Left renal cortex interstitium (tissue), 4 donors: ENCODE data around the gene PAK5. TPM values are rescaled to one million over a fixed set of nuclear protein-coding genes. Genes with fewer than 3 reads are reported as not detected.

ENCODE experiments used
- DNase-seq, 4 donors: peaks; one replicate each; pipeline ENCODE4 v3.0.0-alpha.2; 2013; ENCODE audit warnings: low read depth in 4 of 4, low spot score in 2 of 4, missing footprints in 1 of 4
- polyA plus RNA-seq, 4 donors: library from polyadenylated mRNA; unstranded; fragments of 120-200 nt; gene quantifications; one replicate each; pipeline ENCODE4 v1.2.1, GENCODE V29; 2013; ENCODE audit not compliant: insufficient read length in 4 of 4

Gene PAK5
- polyA plus RNA-seq, 4 donors = 0.34 to 0.52 (median 0.37) TPM

DNA sequence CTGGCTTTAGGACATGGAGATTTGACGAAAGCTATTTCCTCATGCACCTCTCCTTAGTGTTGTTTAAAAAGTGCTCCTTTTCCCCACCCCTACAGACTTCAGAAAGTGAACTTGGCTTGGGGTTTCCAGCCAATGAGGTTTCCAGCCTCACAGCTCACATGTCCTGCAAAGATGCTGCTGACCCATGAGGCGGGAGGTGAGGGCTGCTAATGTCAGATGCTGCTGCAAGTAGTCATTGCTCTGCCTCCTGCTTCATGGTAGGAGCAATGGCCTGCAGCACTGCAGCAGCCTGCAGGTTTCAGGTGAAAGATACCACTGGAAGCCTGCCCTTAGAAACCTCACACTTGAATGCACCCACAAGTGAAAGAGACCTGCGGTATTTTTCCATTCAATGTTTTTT, 211.7 kb downstream of the PAK5 start:
- DNase-seq = no peak

DNA sequence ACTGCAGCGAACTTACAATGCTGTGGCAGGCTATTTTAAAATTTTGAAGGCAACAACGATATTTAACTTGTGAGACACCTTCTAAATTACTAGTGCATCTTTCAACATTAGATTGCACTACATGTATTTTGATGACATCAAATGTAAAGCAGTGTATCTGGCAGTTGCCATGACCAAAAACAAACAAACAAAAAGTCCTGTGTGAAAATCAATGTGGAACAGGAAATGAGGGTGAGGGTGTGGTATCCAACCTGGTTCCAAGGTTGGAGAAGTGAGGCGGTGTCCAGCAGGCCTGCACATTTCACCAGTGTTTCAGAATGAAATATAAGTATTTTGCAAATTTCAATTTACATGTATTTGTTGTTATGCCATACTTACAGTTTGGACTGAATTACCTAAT, 212.5 kb downstream of the PAK5 start:
- DNase-seq = no peak

DNA sequence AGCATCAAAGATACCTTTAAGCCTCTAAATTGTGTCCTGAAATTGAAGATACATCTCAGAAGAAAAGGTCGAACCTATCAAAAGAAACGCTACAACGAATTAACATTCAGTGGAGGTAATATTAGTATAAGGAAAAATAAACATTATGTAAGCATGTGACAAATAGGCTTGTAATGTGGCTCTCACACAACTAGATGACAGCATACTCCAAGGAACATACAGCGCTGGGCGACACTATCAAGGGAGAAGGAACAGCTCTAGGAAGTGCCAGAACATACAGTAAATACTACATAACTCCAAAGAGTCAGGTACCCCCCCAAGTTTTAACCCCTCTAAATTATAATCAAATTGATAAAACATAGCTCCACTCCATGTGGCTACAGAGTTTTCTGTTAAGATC, 220.9 kb downstream of the PAK5 start:
- DNase-seq = peak in 1 of 4 donors; percentile 12

DNA sequence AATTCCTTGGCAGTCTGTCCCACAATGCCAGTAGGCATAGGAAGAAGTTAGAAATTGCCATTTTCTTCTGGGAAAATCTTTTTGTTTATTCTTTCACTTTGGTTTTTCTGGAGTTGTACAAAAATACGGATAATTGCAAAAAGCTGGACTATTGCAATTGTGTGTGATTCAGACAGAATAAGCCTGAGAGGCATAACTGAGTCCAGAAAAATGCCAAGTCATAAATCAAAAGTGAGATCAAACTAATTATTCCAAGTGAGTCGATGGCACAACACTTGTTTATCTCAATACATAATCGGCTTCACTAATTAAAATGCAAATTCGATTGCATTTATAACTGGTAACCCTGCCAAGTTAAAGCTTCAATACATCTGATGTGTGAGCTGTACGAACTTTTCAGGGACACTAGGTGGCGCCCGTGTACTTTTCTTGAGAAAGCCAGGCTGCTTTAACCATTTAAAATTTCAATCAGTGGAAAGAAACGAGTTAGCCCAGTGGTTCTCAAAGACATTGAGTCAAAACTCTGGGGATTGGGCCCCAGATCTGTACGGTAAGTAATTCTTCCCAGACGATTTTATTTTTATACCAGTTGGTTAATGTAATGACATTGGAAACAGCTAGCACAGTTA, 221.9 kb downstream of the PAK5 start:
- DNase-seq = peak in 2 of 4 donors; percentile 23 to 26

DNA sequence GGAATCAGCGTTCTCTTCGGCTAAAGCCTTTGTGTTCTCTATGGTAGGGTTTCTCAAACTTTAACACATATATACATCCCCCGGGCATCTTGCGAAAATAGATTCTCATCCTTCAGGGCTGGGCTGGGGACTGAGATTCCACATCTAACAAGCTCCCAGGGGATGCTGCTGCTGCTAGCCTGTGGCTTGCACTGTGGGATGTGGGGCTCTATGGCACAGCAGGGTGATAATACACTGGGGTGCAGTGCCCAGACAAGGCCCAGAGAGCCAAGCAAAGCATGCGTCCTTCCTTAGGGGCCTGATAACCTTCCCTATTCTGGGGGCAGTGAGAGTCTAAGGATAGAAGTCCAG, 222.4 kb downstream of the PAK5 start:
- DNase-seq = no peak

DNA sequence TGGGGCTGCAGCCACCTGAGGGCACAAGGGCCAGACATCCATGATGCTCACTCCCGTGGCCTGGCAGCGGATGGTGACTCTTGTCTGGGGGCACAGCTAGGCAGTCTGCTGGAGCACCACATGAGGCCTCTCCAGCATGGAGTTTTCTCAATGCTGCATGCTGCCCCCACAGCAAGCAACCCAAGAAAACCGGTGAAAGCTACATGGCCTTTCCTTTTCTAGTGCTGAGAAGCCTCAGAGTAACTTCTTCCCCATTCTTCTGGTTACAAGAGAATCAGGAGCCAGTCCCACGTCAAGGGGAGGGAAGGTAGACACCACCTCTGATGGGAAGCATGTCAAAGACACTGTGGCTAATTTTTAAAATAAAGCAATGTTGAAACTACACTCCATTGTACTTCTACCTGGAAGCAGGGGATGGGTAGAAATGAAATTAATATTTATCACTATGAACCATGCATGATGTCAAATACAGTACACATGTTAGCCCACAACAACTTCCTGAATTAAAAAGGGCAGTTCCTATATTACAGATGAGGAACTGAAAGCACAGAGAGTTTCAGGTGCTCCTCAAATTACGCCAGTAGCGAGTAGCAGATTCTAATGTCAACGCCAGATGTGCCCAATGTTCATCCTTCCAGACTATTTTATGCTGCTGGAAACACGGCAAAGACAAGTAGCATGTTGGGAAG, 223.0 kb downstream of the PAK5 start:
- no peak for DNase-seq

DNA sequence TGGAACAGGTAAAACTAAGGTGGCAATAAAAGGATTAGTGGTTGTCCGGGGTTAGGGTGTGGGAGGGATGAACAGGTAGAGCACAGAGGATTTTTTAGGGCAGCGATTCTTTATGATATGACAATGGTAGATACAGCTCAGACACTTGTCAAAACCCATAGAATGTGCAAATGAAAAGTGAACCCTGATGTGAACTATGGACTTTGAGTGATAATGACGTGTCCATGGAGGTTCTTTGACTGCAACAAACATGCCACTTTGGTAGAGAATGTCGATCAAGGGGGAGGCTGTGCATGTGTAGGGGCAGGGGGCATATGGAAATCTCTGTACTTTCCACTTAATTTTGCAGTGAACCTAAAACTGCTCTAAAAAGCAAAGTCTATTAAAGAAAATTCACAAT, 223.8 kb downstream of the PAK5 start:
- no peak for DNase-seq

DNA sequence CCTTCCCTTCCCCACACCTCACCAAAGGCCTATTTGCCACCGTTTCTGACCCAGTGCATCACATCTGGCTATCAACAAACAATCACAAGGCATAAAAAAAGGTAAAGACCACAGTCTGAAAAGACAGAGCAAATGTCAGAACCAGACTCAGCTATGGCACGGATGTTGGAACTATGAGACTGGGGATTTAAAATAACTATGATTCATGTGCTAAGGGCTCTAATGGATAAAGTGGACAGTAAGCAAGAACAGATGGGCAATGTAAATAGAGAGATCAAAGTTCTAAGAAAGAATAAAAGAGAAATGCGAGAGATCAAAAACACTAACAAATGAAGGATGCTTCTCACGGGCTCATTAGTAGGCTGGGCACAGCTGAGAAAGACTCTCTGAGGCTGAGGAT, 225.0 kb downstream of the PAK5 start:
- no peak for DNase-seq

DNA sequence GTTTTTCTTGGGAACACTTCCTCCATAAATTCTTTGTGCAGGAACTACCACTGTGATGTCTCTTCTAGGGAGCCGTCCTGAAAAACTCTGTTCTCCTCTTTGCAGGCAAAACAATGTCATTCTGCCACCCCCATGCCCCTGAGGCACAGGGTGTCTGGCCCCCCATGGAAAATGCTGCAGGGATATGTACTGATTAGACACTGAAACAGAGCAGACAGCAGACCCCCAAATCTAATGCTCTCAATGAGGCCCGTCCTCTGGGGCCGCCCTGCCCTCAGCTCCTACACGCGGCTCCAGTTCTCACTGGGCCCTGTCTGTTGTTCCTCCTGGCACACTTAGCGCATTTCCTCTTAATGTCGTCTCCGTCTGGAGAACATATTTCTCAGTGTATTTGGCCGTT, 227.0 kb downstream of the PAK5 start:
- DNase-seq = no peak

DNA sequence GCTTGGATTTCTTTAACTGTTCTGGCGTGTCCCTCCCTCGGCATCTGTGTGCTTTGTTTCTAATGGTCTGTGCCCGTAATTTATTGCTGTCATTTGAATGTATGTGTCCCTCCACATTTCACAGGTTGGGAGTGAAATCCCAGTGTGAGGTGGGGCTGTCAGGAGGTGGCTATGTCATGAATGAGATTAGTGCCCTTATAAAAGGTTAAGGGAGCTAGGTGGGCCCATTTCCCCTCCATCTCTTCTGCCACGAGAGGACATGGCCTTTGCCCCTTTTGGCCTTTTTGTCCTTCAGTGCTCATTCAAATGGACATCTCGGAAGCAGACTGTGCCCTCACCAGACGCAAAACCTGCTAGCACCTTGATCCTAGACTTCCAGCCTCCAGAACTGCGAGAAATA, 228.2 kb downstream of the PAK5 start:
- DNase-seq = no peak

DNA sequence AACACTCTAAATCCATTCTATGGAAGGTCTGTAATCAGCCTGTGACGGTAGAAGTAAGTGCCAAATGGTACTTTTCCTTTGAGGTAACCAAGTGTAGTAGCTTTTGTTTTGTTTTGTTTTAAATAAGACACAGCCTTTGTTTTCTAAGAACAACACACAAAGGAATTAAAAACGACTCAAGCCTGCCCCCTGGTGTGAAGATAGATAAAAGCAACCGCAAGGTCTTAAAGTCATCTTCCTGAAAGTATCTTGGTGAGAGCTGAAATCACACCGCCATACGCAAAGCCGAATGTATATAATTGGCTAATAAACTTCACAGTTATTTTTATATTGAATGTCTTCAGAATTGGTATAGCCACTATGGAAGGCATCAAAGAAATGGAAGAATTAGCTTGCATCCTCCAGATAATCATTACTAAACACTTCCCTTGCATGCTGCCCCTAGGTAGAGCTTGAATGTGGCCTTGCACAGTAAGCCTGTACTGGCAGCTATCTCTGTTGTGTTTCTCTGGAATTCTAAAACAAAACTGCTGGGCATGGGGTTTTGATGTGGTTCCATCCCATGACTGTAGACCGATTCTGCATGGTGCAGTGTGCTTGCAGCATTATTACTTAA, 228.9 kb downstream of the PAK5 start:
- peak in 3 of 4 donors; percentile 52 to 68 (median 65) for DNase-seq

DNA sequence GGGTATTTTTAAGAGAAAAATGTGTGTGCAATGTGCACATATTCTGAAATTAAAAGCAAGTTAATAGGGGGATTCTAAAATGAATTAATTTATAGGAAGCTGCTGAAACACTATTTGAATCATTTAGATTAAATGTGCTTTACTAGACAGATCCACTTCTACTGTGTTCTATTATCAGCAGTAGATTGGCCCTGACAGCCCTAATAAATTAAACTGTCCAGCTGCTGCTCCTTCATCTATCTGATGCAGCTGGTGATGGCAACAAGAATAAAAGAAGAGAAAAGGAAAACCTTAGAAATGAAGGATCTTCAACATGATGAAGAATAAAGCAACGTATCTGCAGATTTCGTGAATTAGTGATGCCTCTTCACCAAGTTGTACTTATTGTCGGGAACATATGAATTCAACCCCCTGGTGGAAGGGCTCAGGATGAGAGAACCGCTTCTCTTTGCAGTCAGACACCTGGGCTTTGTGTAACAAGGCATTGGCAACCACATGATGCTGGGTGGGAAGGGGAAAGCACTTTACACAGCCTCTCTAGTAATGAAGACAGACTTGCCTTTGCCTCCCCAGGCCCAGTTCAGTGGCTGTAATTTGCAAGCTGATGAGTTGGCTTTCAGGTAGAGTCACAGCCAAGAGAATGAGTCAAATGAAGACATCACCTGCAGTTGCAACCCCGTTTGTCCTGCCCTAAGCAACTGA, 230.1 kb downstream of the PAK5 start:
- DNase-seq = no peak

DNA sequence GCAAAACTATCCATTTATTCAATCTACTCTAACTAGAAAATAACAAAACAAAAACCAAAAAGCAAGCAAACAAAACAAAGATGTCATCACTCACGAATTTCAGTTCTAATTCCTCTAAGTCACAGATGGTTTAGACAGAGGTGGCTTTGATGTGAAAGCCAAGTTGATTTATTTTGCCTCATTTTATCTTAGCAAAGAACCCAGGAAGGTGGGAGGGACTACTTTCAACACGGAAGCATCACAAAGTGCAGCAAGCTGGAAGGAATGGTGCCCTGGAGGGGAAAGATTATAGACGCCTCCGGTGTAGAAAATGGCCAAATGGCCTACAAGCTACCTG, 236.1 kb downstream of the PAK5 start:
- peak in 2 of 4 donors; percentile 10 to 13 for DNase-seq

DNA sequence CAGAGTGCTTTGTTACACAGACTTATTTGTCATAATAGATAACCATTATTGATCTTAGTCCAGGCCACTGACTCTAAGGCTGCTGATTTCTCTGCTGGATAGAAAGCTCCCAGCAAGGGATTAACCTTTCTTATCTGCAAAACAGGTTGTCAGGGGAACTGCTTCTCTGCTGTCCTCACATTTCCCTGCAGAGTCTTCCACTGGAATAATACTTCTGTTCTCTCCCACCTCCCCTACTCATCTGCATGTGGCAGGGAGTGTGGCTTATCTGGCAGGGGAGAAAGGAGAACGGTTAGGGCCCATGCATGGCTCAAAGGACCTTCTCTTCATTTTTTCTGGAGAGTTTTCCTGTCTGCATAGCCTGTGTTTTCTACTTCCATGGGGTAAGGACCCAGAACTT, 238.3 kb downstream of the PAK5 start:
- DNase-seq = no peak

DNA sequence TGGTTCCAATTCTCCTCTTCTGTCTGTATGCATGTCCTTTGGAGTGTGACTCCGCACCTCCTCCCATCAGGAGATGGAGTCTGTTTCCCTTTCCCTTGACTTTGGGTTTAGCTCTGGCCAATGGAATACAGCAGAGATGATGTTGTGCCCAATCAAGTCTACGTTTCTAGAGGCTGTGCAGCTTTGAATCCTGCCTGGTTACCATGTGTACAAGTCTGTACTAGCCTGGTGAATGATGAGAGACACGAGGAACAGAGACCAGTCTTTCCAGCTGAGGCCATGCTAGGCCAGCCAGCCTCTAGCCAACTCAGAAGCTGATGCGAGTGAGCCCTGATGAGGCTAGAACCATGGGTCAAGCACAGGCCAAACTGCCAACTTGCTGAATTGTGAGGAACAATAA, 241.3 kb downstream of the PAK5 start:
- no peak for DNase-seq

DNA sequence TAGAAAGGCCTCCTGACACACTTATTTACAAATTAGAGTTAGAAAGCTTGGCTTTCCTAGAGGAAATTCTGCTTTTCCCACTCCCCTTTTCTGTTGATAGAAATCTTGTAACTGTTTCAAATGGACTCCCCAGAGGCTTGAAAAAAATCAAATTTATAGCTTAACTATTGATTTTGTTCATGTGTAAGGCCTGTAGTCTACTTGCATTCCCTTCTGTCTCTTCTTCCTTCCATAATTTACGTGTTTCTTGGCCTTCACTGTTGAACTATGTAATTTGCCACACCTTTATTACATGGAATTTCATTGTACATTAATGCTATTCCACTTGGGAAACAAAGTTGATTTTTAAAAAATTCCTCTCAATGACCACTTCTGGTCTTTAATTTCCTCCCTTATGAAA, 243.1 kb downstream of the PAK5 start:
- DNase-seq = no peak

DNA sequence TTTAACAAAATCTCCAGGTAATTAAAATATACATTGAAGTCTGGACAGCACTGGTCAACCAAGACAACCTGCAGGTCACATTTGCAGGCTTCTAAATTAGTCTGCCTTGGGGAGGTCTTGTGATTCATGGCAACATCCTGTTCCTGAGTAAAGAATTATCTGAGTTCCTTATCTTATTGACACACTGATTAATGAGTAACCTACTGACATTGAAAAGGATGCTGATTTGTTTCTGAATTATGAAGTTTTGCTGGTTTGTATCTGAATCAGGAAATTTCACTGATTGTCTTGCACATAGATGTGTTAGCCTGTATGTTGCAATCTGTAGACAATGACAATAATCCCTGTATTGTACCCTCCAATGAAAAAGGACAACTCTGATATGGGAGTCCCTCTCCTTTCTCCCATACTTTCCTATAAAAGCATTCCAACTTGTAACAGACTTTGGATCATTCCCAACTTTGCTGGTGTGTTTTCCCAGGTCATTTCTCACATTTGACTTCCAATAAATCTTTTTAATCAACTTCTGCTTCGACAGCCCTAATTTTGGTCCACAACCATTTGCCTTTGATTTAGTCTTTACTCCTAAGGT, 244.5 kb downstream of the PAK5 start:
- DNase-seq = no peak

DNA sequence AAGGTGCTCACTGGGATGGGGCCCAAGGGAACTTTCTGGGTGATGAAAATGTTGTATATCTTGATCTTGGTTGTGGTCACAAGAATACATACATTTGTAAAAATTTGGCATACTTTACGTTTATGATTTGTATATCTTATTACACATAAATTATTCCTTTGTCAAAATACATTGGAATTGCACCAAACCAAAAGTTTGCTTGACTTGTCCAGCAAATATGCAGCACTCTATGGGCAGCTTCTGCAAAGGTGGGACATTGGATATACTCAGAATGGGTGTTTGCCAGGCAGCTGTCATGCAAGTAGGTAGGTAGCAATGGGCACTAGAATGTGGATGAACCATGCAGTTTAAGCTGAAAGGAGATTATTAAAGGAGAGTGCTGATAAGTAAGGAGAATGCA, 246.5 kb downstream of the PAK5 start:
- DNase-seq = no peak

DNA sequence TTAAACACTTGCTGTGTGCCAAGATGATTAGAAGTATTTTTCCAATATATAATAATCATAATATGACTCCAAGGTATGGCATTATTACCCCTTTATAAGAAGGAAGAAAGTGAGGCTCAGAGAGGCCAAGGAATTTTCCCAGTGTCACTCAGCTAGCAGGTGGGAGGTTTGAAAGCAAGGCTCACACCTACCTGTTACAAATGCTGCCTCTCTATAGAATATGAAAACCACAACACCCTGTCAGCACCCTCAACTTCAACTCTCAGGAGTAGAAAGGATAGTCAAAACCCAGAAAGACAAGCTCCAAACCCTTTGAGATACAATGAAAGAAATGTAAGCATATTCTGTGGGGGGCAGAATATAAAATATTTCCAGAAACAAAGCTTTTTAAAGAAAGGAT, 247.8 kb downstream of the PAK5 start:
- no peak for DNase-seq

DNA sequence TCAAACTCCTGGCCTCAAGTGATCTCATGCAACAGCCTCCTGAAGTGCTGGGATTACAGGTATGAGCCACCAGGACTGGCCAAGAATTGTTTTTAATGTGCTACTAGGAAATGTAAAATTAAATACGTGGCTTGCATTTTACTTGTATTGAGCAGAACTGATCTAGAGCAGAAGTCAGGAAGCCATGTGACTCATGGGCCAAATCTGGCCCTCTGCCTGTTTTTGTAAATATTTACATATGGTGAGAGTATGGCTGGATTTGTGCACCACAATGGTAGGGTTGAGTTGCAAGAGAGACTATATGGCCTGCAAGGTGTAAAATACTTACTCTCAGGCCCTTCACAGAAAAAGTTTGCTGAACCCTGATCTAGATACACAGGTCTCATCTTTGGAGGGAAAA, 248.7 kb downstream of the PAK5 start:
- DNase-seq = no peak

DNA sequence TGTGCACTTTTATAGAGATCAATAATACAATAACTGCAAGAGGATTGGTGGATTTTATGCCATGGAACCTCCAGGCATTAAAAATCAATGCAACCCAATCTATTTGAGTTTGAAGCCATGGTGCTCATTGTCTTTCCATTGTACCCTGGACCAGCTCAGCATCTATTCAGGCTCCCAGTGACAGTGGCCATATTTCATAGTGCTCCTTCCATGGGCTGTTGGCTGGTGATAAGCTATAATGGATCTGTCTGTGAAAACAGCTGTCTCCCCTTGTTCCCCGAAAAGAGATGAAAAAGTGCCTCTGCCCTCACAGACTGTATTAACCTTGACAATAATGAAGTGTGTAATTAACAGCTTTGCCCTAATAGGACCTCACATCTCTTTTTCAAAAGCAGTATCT, 250.2 kb downstream of the PAK5 start:
- DNase-seq = no peak
